ENCODE measurements around the gene HHAT.

- TF ChIP-seq CTCF (IDR thresholded peaks at IDR 0.05) = no peak
- TF ChIP-seq POLR2A (IDR thresholded peaks at IDR 0.05) = no peak
These were observed 27.1 kb upstream of the HHAT start for GRCh38 chr1:210301615-210302000.
